BE2C (cell line): ENCODE data around the gene JADE1.

ENCODE experiments used
- DNase-seq: peaks from one replicate; pipeline ENCODE4 v3.0.0-alpha.2; 2020
- H3K27me3 ChIP-seq: fragments of 250-450 bp; sonication (Bioruptor Pico); 2 replicates; pipeline ENCODE4 v1.5.1; 2020; ENCODE audit warnings: mild to moderate bottlenecking
- H3K36me3 ChIP-seq: fragments of 250-450 bp; sonication (Bioruptor Pico); 2 replicates; pipeline ENCODE4 v1.5.1; 2020; ENCODE audit warnings: mild to moderate bottlenecking
- H3K4me1 ChIP-seq: fragments of 250-450 bp; sonication (Bioruptor Pico); 2 replicates; pipeline ENCODE4 v1.5.1; 2020
- H3K4me3 ChIP-seq: 2 replicates; pipeline ENCODE4 v1.5.1; 2011; ENCODE audit warnings: low read depth, low read length
- H3K9me3 ChIP-seq: fragments of 250-450 bp; sonication (Bioruptor Pico); 2 replicates; pipeline ENCODE4 v1.5.1; 2020
- TF ChIP-seq, protein P1 (sequence below): IDR thresholded peaks from 2 replicates; pipeline ENCODE4 v1.5.1; 2012; ENCODE audit warnings: mild to moderate bottlenecking, low read depth, low read length

Gene JADE1

DNA sequence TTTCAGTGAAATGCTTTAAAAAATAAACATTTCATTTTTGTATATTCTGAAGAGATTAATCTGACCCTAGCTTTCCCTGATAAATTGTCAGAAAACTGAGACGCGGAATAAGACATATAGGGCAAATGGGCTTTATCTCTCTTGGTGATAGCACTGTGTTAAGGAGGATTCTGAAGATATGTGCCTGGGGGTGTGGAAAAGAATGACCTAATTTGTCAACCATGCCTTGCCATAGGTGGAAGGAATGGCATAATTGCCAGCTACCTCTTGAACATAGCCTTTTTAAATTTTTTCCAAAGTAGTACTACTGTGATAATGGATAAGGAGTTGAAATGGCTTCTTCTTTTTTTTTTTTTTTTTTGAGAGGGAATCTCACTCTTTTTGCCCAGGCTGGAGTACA lies 11.7 kb downstream of the JADE1 start:
- Histone ChIP-seq H3K27me3 (no peaks in the 10 kb centered on the region), H3K4me1 (no peaks in the 10 kb centered on the region), H3K4me3 (no peak overlapping the region), H3K9me3 (no peaks in the 10 kb centered on the region; the same call in none of the 2 replicates), H3K36me3 (peaks cover 6% of the 10 kb centered on the region; the same call in 1 of the 2 replicates)
- TF ChIP-seq, protein P1, sequence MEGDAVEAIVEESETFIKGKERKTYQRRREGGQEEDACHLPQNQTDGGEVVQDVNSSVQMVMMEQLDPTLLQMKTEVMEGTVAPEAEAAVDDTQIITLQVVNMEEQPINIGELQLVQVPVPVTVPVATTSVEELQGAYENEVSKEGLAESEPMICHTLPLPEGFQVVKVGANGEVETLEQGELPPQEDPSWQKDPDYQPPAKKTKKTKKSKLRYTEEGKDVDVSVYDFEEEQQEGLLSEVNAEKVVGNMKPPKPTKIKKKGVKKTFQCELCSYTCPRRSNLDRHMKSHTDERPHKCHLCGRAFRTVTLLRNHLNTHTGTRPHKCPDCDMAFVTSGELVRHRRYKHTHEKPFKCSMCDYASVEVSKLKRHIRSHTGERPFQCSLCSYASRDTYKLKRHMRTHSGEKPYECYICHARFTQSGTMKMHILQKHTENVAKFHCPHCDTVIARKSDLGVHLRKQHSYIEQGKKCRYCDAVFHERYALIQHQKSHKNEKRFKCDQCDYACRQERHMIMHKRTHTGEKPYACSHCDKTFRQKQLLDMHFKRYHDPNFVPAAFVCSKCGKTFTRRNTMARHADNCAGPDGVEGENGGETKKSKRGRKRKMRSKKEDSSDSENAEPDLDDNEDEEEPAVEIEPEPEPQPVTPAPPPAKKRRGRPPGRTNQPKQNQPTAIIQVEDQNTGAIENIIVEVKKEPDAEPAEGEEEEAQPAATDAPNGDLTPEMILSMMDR: no peak
- DNase-seq: no peak

DNA sequence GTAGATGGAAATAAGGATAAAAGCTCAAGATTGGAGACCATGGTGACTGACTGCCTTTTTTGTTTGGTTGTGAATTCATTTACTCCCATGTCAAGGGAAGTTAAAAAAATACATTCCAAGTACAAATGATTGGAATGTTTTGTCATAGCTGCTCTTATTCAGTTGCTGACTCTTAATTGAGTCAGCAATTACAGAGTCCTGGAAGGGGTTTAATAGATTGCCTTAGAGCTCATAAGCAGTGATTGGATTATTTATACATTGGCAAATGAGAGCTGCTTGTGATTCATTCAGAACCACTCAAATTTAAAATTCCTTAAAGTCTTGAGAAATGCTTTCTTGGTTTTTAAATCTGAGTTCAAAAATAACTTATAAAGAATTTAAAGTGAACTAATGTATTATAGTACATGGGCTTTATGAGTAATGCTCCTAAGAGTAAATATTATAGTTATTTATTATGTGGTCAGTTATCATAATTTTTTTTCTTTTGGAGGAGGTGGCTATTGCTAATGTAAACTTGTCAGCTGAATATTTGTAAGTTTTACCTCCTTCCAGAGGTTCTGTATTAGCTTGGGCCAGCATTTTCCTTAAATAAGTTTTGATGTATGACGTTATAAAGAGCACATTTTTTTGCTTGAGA lies 13.6 kb downstream of the JADE1 start:
- TF ChIP-seq, protein P1: no peak
- H3K4me1 ChIP-seq: no peaks in the 10 kb centered on the region
- H3K9me3 ChIP-seq: no peaks in the 10 kb centered on the region; the same call in none of the 2 replicates
- peaks cover 5% of the 10 kb centered on the region; the same call in 1 of the 2 replicates for H3K36me3 ChIP-seq
- DNase-seq: no peak
- no peaks in the 10 kb centered on the region for H3K27me3 ChIP-seq
- no peak overlapping the region for H3K4me3 ChIP-seq

DNA sequence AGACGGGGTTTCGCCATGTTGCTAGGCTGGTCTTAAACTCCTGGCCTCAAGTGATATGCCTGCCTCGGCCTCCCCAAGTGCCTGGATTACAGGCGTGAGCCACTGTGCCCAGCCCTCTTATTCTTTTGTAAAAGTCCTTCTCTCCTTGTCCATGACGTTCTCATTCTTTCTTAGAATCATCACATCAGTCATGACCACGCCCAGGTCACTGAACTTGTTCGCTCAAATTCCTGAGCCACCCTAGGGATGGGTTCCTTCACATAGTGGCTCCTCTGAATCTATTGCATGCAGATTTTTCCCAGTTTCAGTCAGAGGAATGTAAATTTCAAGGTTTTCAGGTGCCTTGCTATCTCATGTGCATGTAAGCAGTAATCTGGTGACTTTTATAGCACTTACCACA lies 15.7 kb downstream of the JADE1 start:
- Histone ChIP-seq H3K4me1 (no peaks in the 10 kb centered on the region), H3K27me3 (no peaks in the 10 kb centered on the region), H3K4me3 (no peak overlapping the region), H3K36me3 (no peaks in the 10 kb centered on the region; the same call in 1 of the 2 replicates), H3K9me3 (no peaks in the 10 kb centered on the region)
- TF ChIP-seq, protein P1: no peak
- no peak for DNase-seq

DNA sequence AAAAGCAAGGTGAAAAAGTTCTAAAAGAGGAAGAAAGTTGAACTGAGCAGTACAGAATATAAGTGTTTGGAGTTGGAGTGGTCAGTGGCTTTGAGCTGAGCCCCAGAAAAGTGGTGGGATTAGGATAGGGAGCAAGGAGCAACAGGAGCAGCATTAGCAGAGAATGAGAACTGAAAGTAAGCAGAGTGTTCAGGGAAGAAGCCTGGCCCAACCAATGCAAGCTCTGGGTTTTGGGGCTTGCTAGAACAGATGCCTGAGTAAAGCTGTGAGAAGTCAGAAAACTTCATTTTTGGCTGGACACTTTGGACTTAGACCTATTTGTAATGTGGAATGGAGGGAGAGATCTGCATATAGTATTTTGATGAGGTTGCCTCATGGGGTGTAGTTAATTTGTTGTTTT lies 17.8 kb downstream of the JADE1 start:
- H3K4me1 ChIP-seq: peaks cover 6% of the 10 kb centered on the region; the same call in 1 of the 2 replicates
- DNase-seq: no peak
- H3K27me3 ChIP-seq: no peaks in the 10 kb centered on the region
- no peaks in the 10 kb centered on the region for H3K9me3 ChIP-seq
- TF ChIP-seq, protein P1: no peak
- no peak overlapping the region for H3K4me3 ChIP-seq
- H3K36me3 ChIP-seq: no peaks in the 10 kb centered on the region; the same call in none of the 2 replicates

DNA sequence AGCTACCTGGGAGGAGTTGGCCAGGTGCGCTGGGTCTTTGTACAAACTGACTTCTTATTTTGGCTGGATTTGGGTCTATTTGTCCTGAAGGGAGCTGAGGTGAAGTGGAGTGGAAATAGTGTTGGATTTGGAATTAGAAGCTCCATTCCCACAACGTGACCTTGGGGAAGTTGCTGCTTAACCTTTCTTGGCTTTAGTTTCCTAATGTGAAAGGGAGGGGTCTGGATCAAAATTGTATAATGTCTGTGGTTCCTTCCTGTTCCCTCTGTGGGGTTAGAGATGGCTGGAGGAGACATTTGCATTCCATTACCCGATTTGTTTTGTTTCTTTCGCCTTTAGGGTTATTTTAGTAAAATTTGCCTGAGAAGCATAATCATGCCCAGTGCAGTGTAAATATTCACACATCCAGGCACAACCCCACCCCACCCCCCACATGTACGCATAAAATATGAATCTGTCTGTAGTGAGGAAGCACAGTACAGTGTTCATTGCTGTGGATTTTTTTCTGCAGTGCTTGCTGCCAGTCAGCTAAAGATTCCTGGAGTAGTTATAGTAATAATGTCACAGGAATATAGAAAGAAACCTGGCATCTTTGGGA lies 21.5 kb downstream of the JADE1 start:
- no peak for DNase-seq
- Histone ChIP-seq H3K36me3 (no peaks in the 10 kb centered on the region; the same call in none of the 2 replicates), H3K27me3 (no peaks in the 10 kb centered on the region), H3K4me3 (no peak overlapping the region), H3K4me1 (peaks cover 6% of the 10 kb centered on the region; the same call in 1 of the 2 replicates), H3K9me3 (no peaks in the 10 kb centered on the region)
- TF ChIP-seq, protein P1: no peak

DNA sequence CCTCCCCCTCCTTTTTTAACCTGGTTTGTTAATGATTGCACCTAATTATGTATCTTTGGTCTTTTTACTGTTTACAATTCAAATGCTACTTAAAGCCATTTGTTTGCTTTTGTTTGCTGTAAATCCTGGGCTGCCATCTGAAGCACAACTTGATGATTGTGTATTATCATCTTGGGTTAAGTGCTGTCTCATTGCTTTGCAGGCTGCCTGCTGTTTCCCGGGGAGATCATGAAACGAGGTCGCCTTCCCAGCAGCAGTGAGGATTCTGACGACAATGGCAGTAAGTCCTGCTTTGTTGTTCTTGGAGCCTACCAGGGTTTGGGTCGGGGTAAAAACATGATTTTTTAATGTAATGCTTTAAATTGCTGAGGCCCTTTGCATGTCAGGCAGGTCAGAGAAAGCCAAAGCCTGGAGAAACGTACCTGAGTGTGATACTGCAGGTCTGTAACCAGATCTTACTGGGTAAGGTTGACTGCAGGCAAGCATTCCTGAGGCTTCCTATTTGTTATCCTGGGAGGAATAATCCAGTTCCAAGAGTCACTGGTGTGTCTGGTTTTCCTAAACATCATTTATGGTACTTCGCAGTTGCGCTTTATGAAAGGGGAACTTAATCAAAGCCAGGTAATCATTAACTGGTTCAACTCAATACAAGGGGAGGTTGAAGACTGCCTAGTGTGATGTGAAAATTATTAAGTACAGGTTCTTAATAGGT lies 22.2 kb downstream of the JADE1 start:
- TF ChIP-seq, protein P1: no peak
- Histone ChIP-seq H3K4me1 (peaks cover 6% of the 10 kb centered on the region; the same call in 1 of the 2 replicates), H3K27me3 (no peaks in the 10 kb centered on the region), H3K9me3 (no peaks in the 10 kb centered on the region), H3K36me3 (no peaks in the 10 kb centered on the region; the same call in none of the 2 replicates), H3K4me3 (no peak overlapping the region)
- DNase-seq: no peak
